Activated naive CD4-positive, alpha-beta T cell treated with anti-CD3 and anti-CD28 coated beads, Interleukin-2, amount 50 U/mL, for 72 hours (primary cell): ENCODE measurements around the gene TBX2. TPM values are rescaled to one million over a fixed set of nuclear protein-coding genes. Genes with fewer than 3 reads are reported as not detected.
"Not testable (repeated sequence)": the region's sequence is repeated elsewhere in the genome, so short reads cannot be mapped to it uniquely, and the experiment has no call there.

Experiments
- ATAC-seq, 2 donors: fragments of 150-1000 bp; cut with Tn5 transposase; 2 replicates each; pipeline ENCODE4 v1.10.0; 2021; ENCODE audit warnings: mild to moderate bottlenecking in 2 of 2, moderate library complexity in 2 of 2
- DNase-seq, 2 donors: peaks; one replicate each; pipeline ENCODE4 v3.0.0; 2021 to 2022; ENCODE audit warnings: low spot score in 2 of 2
- H3K27ac Mint-ChIP-seq, 2 donors: one replicate each; pipeline ENCODE4 v1.8.0; 2022; ENCODE audit warnings: mild to moderate bottlenecking in 2 of 2, mixed read lengths in 2 of 2
- H3K36me3 Mint-ChIP-seq, 2 donors: one replicate each; pipeline ENCODE4 v1.8.0; 2022; ENCODE audit warnings: mixed read lengths in 2 of 2
- H3K9me3 Mint-ChIP-seq, 2 donors: one replicate each; pipeline ENCODE4 v1.8.0; 2022; ENCODE audit warnings: mixed read lengths in 2 of 2
- total RNA-seq, 2 donors: library from RNA; stranded (reverse); gene quantifications; one replicate each; pipeline ENCODE4 v1.2.3, GENCODE V29; 2022

TBX2 gene
- not detected for total RNA-seq

GRCh38 chr17:61399131-61400065, at the start of gene TBX2:
TBX2 (plus strand) TSS chr17:61399843; CDS start chr17:61400177, 334 bp downstream.
- H3K36me3 Mint-ChIP-seq = peaks cover 0 to 11% of the 10 kb centered on the region in 2 donors
- no peak for ATAC-seq
- H3K9me3 Mint-ChIP-seq = no peaks in the 10 kb centered on the region
- DNase-seq = no peak
- no peak within 1 kb of the TSS for H3K27ac Mint-ChIP-seq

- Mint-ChIP-seq H3K27ac (no peak overlapping the region), H3K9me3 (no peaks in the 10 kb centered on the region), H3K36me3 (no peaks in the 10 kb centered on the region)
- DNase-seq (no peak), ATAC-seq (no peak)
These were observed 47.8 kb upstream of the TBX2 start for GRCh38 chr17:61351745-61352407.

- ATAC-seq (no peak), DNase-seq (no peak)
- Mint-ChIP-seq H3K9me3 (no peaks in the 10 kb centered on the region), H3K36me3 (no peaks in the 10 kb centered on the region), H3K27ac (no peak overlapping the region)
These were observed 47.3 kb upstream of the TBX2 start for GRCh38 chr17:61352408-61352770.

- ATAC-seq = no peak
- Mint-ChIP-seq H3K9me3 (no peaks in the 10 kb centered on the region), H3K27ac (no peak overlapping the region), H3K36me3 (no peaks in the 10 kb centered on the region)
- no peak for DNase-seq
These were observed 46.7 kb upstream of the TBX2 start for GRCh38 chr17:61352781-61353491.

- H3K9me3 Mint-ChIP-seq = no peaks in the 10 kb centered on the region
- DNase-seq (no peak), ATAC-seq (no peak)
- no peak overlapping the region for H3K27ac Mint-ChIP-seq
- no peaks in the 10 kb centered on the region for H3K36me3 Mint-ChIP-seq
These were observed 46.0 kb upstream of the TBX2 start for GRCh38 chr17:61353615-61354014.

GRCh38 chr17:61354895-61355874, 44.5 kb upstream of the TBX2 start:
- Mint-ChIP-seq H3K36me3 (no peaks in the 10 kb centered on the region), H3K9me3 (no peaks in the 10 kb centered on the region), H3K27ac (no peak overlapping the region)
- no peak for DNase-seq
- ATAC-seq = no peak

GRCh38 chr17:61357061-61357460, 42.6 kb upstream of the TBX2 start:
- H3K9me3 Mint-ChIP-seq, ATAC-seq, H3K27ac Mint-ChIP-seq, DNase-seq, H3K36me3 Mint-ChIP-seq: not testable (repeated sequence)

- not testable (repeated sequence) for H3K27ac Mint-ChIP-seq, DNase-seq, H3K9me3 Mint-ChIP-seq, H3K36me3 Mint-ChIP-seq, ATAC-seq
These were observed 40.1 kb upstream of the TBX2 start for GRCh38 chr17:61359513-61359912.

GRCh38 chr17:61360318-61360943, 39.2 kb upstream of the TBX2 start:
- no peaks in the 10 kb centered on the region for H3K9me3 Mint-ChIP-seq
- H3K27ac Mint-ChIP-seq = no peak overlapping the region
- no peaks in the 10 kb centered on the region for H3K36me3 Mint-ChIP-seq
- ATAC-seq (no peak), DNase-seq (no peak)

GRCh38 chr17:61361084-61361483, 38.6 kb upstream of the TBX2 start:
- no peaks in the 10 kb centered on the region for H3K9me3 Mint-ChIP-seq
- ATAC-seq (no peak), DNase-seq (no peak)
- H3K27ac Mint-ChIP-seq = no peak overlapping the region
- no peaks in the 10 kb centered on the region for H3K36me3 Mint-ChIP-seq

- Mint-ChIP-seq H3K27ac (no peak overlapping the region), H3K36me3 (no peaks in the 10 kb centered on the region), H3K9me3 (no peaks in the 10 kb centered on the region)
- DNase-seq = no peak
- ATAC-seq = no peak
These were observed 37.2 kb upstream of the TBX2 start for GRCh38 chr17:61362396-61362795.

- ATAC-seq = no peak
- no peaks in the 10 kb centered on the region for H3K9me3 Mint-ChIP-seq
- no peaks in the 10 kb centered on the region for H3K36me3 Mint-ChIP-seq
- no peak overlapping the region for H3K27ac Mint-ChIP-seq
- DNase-seq = no peak
These were observed 36.6 kb upstream of the TBX2 start for GRCh38 chr17:61362852-61363600.

- H3K9me3 Mint-ChIP-seq = no peaks in the 10 kb centered on the region
- H3K36me3 Mint-ChIP-seq = no peaks in the 10 kb centered on the region
- ATAC-seq (no peak), DNase-seq (no peak)
- H3K27ac Mint-ChIP-seq = no peak overlapping the region
These were observed 35.8 kb upstream of the TBX2 start for GRCh38 chr17:61363601-61364462.

- ATAC-seq (no peak), DNase-seq (no peak)
- no peaks in the 10 kb centered on the region for H3K36me3 Mint-ChIP-seq
- H3K27ac Mint-ChIP-seq = no peak overlapping the region
- H3K9me3 Mint-ChIP-seq = no peaks in the 10 kb centered on the region
These were observed 35.2 kb upstream of the TBX2 start for GRCh38 chr17:61364463-61364846.
